Umbilical cord (tissue), 2 donors: ENCODE data around the gene ELL2. TPM values are rescaled to one million over a fixed set of nuclear protein-coding genes. Genes with fewer than 3 reads are reported as not detected.
"Not testable (repeated sequence)": the region's sequence is repeated elsewhere in the genome, so short reads cannot be mapped to it uniquely, and the experiment has no call there.

ENCODE experiments used
- DNase-seq: peaks from one replicate; pipeline ENCODE4 v3.0.0-alpha.2; 2015; ENCODE audit warnings: low spot score
- total RNA-seq: library from RNA; depleted of rRNA; stranded (reverse); fragments of >200 nt; gene quantifications from one replicate; pipeline ENCODE4 v1.2.3, GENCODE V29; 2014; ENCODE audit warnings: low replicate concordance; ENCODE audit not compliant: insufficient read depth

ELL2 gene
- total RNA-seq, 1 donor from 2014 or later: 69.1 TPM

- no peak for DNase-seq
These were observed 30.4 kb downstream of the ELL2 start for GRCh38 chr5:95931079-95931833.

GRCh38 chr5:95930141-95930930 lies 31.3 kb downstream of the ELL2 start:
- no peak for DNase-seq

- DNase-seq: no peak
These were observed 32.9 kb downstream of the ELL2 start for GRCh38 chr5:95928724-95929253.

GRCh38 chr5:95927927-95928723 lies 33.5 kb downstream of the ELL2 start:
- DNase-seq: no peak

- not testable (repeated sequence) for DNase-seq
These were observed 34.4 kb downstream of the ELL2 start for GRCh38 chr5:95927300-95927699.

- no peak for DNase-seq
These were observed 35.7 kb downstream of the ELL2 start for GRCh38 chr5:95925939-95926338.

- no peak for DNase-seq
These were observed 36.3 kb downstream of the ELL2 start for GRCh38 chr5:95925378-95925744.

GRCh38 chr5:95924720-95925377 lies 36.8 kb downstream of the ELL2 start:
- DNase-seq: no peak

- no peak for DNase-seq
These were observed 37.6 kb downstream of the ELL2 start for GRCh38 chr5:95923918-95924544.

GRCh38 chr5:95922798-95923197 lies 38.9 kb downstream of the ELL2 start:
- no peak for DNase-seq

- no peak for DNase-seq
These were observed 40.1 kb downstream of the ELL2 start for GRCh38 chr5:95921501-95921900.

- DNase-seq: no peak
These were observed 40.8 kb downstream of the ELL2 start for GRCh38 chr5:95920822-95921221.

GRCh38 chr5:95919658-95920057 lies 42.0 kb downstream of the ELL2 start:
- no peak for DNase-seq

GRCh38 chr5:95918421-95919006 lies 43.1 kb downstream of the ELL2 start:
- no peak for DNase-seq

GRCh38 chr5:95917207-95917606 lies 44.4 kb downstream of the ELL2 start:
- no peak for DNase-seq

- no peak for DNase-seq
These were observed 45.0 kb downstream of the ELL2 start for GRCh38 chr5:95916687-95917085.

GRCh38 chr5:95915999-95916686 lies 45.5 kb downstream of the ELL2 start:
- no peak for DNase-seq

GRCh38 chr5:95913663-95914062 lies 48.0 kb downstream of the ELL2 start:
- no peak for DNase-seq

- DNase-seq: no peak
These were observed 49.6 kb downstream of the ELL2 start for GRCh38 chr5:95912029-95912428.

GRCh38 chr5:95910521-95910920 lies 51.1 kb downstream of the ELL2 start:
- no peak for DNase-seq
